DMS53 (cell line): Measurements from ENCODE around the gene SLC6A8.
A peak's percentile ranks its signal among the peaks of the same experiment; 100 is the strongest.

Experiments
- DNase-seq: peaks from one replicate; lab custom pipeline; 2025; lab: John Stamatoyannopoulos, UW

SLC6A8 gene

DNA sequence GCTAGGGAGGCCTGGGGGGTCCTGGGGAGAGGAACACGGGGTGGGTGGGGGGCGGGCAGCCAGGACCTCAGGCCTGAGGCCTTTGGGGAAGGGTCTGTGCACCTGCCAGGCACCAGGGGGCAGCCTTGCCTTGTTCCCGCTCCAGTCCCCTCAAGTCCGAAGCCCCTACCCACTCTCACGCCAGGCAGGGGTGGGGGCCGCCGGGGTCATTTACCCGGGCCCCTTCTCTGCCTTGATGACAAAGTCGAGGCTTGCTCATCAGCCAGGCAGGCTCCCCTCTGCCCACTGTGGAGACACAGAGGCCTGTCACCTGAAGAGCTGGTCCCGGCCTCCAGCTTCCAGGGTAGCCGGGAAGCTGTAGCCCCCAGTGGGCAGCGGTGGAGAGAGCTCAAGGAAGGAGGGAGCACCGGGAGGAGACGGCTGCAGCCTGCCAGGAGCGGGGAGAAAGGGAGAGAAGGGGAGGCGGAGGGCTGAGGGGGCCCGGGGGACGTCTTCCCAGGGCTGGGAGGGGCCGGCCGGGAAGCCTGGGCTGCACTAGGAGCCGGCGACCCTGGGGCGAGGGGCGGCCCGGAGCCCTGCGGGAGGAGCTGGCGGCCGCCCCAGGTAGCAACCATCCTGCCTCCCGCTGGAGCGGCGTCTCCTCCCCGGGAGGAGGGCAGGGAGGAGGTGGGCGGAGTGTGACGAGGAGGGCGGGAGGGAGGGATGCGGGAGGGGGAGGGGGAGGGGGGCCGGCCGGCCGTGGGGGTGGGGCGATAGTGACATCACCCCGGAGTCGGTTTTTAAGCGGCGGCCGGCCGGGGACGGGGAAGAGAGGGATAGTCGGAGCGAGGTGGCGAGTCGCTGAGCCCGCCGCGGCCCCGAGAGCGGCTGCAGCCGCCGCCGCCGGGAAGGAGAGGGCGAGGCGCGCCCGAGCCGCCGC lies at the start of gene SLC6A8:
TSS of gene SLC6A8 (plus strand) at position 806 of the 919 bp plus-strand sequence. CDS start 649 bp downstream, outside the sequence.
- DNase-seq: peak; percentile 87

DNA sequence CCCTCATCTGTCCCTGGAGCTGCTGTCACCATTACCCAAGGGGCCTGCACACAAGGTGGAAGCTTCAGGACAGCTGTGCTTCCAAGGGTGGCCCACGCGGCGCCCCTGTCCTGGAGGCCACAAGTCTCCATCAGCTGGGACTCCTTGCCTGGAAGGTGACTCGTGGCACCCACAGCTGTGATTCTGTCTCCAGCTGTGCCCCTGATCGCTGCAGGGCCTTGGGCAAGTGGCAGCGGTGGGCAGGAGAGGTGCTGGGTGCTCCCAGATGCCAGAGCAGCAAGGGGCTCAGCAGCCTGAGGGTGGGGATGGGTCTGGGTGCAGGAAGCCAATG lies 49.7 kb upstream of the SLC6A8 start:
- DNase-seq: no peak

DNA sequence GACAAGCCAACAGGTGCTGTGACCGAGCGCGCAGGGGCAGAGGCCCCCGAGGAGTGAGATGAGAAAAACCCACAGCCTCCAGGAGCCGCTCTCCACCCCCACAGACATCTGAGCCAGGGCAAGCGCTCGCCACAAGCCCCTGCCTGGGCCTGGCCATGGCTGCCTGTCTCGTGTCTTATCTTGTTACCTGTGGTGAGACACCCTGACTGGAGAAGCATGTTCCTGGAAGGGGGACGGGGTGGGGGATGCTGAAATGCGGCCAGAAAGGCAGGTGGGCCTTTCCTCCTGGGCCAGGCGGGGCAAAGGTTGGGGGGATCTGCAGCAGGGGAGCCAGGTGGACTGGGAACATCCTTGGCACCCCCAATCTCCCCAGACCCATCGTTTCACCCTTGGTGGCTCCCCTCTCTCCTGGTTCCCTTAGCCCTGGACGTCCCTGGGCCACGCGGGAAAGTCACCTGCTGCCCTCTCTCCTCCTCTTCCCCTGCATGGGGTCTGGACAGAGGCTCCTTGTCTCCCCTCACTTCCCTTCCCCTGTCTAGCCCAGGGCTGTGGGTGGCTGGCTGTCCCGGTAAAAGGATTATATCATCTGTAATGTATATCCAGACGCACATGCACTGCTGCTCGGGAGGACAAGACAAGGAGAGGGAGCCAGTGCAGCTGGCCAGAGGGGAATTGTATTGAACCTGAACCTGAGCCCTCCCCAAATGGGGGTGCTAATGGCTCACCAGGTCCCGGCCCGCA lies 49.1 kb upstream of the SLC6A8 start:
- no peak for DNase-seq

DNA sequence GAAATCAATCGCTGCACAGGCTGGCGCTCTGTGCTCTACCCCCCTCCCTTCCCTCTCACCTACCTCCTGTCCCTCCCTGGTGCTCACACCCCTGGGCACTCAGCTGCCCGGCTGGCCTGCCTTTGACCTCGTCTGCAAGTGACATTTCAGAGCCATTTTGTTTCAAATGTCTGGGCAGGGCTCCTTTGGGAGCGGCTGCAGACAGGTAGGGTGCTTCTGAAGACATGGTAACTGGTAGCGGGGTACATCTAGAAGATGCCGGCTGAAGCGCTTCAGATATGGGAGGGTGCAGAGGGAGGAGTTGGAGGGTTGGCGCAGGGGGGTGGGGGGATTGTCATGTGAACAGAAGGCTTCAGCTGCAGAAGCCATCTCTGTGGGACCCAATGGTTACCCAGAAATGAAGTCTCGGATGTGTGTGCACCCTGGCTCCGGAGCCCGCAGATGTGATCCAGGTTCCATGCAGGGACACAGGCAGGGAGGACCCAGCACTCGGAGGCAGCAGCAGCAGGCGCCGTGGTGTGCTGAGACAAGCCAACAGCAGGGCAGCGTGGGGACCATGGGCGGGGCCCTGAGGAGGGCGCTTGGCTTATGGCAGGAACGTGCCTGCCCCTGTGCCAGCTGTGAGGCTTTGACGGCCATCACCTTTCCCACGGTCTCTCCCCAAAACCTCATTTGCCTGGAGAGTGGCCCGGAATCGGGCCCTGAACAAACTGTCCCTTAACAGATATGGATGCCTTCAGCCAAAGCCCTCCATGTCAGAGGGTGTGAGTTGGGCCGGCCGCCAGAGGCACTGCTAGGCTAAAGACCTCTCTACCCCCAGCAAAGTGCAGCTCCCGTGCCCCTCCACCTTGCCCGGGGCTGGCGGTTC lies 48.3 kb upstream of the SLC6A8 start:
- DNase-seq: no peak

DNA sequence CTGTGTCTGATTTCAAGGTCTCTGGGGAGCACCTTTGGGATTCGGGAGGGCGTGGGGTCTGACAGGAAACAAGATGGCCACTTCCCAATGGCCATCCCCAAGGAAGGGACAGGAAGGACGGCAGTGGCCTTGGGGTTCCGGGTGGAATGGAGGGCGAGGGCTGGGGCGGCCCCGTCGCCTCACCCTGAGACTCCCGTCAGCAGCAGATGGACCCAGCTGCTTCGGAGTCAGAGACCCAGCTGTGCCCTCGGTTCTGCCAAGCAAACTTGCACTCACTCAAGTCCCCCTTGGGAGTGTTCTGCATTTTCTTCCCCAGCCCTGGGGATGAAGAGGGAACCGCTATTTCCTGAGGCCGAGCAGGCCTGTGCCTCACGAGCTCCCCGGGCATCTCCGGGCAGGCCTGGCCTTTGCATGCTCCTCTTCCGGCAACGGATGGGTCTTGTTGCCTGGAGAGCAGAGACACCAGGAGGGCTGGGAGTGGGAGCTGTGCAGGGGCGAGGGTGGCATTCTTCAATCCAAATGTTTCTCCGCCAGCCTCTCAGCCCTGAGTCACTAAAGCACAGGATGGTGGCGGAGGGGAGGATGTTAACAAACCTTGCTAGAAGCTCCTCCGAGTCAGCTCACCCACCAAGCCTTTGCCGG lies 47.6 kb upstream of the SLC6A8 start:
- no peak for DNase-seq

DNA sequence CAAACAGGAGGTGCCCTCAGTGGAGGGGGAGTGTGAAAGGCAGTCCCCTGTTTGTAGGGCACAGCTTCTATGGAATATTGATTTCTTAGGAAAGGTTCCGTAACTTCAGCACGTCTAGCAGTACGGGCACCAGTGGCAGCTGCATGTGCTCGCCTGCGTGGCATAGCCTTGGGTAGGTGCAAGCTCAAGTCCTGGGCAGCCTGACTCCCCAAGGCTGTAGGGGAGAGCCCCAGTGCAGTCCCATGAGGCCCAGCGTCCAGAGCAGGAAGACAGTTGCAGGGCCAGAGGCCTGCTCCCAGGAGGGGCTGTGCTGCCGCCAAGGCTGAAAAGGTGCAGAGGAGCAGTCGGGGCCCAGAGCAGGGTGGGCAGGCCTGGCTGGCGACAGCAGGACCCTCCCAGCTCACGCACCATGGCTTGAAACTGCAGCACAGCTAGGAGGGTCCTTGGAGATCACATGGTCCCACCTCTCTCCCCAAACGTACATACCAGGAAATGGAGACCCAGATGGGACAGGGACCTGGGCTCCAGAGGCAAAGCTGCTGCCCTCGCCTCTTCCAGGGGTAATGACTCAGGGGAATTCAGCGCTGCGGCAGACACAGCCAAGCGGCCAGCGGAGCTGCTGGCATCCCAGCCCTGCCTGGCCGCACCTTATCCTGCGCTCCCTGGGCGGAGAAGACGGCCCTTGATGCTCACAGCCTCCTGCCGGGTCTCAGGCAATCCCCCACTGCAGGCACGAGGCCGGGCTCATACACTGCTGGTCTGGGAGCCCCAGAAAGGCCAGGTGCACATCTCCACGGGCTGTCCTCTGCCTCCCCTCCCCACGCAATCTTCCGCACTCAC lies 46.8 kb upstream of the SLC6A8 start:
- DNase-seq: peak; percentile 24

DNA sequence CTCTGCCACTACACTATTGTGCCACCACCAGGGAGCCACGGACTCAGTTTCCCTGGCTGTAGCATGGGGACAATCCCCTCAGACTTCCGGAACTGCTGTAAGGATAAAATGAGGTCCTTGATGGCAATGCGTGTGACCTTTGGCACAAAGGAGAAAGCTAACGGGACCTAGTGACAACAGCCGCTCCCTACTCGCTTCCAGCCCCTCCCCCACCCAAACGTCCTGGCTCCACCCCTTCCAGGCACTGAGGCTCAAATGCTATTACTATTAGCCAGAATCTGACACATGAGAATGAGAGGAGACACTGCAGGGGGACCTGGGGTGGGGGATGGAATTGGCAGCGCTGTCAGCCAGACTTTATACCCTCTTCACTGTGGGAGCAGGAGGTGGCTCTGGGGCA lies 46.1 kb upstream of the SLC6A8 start:
- DNase-seq: no peak

DNA sequence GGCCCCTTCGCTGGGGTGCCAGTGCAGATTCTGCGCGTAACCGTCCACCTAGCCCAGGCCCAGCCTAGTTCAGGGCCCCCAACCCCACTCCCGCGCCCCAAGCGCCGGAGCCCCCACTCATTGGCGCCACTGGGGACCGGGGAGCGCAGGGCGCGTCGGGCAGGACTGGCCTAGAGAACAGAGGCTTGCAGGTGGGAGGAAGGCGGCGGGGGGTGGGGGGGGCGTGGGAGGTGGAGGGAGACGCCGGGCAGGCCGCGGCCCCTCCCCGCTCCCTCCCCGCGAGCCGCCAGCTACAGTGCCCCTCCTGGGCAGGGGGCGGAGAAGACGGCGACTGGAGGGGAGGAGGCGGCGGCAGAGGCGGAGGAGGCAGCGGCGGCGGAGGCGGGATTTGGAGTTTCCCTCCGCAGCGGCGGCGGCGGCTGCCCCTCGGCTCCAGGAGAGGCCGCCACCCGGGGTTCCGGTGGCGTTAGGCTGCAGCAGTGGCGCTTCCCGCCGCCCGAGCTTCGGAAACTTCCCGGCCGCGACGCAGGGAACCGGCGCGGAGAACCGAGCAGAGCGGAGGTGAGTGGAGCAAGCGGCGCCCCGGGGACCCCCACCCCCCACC lies 45.6 kb upstream of the SLC6A8 start:
- DNase-seq: peak; percentile 33

DNA sequence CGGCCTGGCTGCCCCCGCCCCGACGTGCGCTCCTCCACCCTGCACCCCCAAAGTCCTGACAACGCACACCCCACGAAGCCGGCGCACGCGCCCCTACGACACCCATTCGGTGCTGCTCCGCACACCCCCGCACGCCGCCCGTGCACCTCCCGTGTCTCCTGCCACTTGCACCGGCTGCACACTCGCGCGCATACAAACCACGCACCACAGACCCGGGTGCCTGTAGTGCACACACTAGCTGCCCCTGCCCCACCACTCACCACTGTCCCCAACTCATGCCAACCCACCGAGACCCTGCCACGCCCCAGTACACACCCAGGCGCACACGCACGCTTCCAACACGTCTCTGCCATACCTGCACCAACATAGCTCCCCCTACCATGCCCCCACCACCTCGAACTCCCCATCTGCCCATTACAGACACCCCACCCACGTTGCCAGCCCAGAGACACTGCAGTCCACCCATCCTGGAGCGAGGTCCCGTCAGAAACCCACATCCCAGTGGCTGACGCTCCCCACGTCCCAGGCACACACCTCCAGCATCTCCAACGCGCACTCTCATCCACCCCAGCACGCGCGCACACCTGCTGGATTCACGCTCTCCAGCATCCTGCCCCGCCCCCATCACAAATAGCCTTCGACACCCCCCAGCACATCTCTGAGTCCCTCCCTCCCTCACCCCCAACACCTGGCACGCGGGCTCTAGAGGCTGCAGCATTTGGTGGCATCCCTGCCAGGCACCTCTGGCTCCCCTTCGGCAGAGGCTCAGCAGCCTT lies 44.9 kb upstream of the SLC6A8 start:
- DNase-seq: peak; percentile 28

DNA sequence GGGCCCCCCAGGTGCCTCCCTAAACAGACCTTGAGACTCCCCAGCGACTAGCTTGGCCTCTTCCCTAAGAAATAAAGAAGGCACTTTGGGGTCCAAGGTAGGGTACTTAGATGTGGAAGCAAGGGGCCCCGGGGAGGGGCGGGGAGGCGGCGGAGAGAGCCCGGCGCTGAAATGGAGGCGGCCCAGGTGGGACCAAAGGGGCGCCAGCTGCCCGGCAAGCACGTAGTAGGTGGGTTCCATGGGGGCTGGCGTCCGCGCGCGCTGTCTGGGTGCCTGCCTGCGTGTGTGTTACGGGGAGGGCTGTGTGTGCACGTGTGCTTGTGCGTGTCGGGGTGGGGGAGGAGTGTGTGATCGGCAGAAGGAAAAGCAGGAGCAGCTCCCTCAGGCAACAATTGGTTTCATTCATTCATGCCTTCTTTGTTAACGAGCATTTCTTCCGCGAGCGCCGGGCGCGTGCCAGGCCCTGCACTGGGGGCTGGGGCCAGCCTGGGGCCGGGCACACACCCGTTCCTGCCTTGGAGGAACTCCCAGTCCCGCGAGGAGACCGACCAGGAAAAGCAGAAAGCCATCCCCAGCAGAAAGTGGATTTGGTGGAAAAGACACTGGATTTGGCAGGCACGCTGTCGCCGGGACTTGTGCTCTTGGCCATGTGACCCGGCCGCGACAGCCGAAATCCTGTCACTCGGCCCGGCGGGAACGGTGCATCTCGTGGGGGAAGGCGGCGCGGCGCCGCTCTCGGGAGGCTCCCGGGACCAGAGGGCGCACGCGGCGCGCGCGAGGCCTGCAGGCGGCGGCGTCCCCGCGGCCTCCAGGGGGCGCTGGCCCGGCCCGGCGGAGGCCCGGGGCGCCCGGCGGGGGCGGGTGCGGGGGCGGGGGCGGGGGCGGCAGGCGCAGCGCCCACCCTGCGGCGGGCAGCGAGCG lies 44.0 kb upstream of the SLC6A8 start:
- peak; percentile 50 for DNase-seq

DNA sequence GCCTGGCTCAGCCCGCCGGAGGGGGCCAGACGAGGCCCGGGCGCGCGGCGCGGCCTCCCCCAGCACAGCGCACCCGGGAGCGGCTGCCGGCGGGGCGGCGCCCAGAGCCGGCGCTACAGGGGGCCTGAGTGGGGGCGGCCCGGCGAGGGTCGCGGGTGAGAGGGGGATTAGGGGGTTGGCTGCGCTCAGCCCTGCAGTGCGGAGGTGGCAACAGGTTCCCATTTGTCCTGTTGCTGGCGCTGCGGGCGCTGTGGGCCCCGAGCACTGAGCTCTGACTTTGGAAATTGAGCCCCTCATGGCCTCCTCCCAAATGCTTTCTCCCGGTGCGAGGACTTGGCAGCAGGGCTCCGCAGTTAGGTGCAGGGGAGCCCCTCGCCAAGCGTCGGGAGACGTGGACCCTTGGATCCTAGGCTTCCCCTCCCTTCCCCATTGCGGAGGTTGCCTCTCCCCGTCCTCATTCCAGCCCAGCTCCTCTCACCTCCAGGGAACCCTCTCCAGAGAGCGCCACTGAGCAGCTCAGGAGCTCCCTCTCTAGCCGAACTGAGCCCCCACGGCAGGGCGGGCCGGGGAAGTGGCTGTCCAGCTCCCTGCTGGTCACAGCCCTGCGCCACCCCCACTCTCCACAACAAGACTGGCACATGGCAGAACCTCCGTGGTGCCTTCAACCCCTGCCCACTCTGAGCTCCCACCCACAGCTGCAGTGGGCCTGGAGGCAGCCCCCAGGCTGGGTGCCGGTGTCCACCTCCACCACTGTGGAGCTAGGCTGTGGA lies 43.2 kb upstream of the SLC6A8 start:
- peak; percentile 12 for DNase-seq

DNA sequence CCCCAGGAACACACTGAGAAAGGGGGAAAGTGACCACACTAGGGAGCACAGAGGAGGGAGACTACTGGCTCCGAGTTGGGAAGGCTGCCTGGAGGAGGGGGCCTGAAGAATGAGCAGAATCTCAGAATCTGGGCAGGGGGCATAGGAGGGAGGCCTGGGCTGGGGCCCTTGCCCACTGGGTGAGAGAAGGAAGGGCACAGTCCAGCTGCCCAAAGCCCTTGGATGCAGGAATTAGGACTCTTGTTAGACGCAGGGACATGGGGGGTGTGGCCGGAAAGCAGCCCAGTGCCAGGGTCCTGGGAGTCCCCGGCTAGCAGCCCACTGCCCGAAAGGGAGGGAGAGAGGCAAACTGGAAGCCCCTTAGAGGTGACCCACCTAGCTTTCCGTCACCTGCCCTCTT lies 42.6 kb upstream of the SLC6A8 start:
- no peak for DNase-seq

DNA sequence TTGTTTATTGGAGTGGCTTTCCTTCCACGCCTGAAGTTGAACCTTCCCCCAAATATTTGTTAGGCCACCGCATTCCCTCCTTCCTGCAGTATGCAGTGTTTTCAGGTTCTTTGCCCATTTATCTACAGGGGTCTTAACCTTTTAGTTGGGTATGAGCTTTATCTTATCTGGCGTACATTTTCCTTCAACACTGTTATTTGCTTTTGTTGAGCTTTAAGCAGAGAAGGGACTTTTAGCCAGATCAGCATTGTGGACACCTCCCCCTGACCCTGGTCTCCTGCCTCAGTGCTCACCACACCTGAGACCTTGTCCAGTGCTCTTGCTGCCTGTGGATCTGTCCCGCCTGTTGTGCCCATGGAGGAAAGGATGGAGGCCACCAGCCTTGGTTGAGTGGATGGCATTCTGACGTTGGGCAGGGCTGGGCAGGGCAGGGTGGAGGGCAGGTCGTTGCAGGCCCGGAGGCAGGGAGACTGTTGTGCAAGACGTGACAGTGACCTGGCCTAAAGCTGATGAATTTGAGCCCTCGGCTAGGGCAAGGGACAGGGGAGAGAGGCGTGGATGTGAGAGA lies 41.7 kb upstream of the SLC6A8 start:
- DNase-seq: no peak

DNA sequence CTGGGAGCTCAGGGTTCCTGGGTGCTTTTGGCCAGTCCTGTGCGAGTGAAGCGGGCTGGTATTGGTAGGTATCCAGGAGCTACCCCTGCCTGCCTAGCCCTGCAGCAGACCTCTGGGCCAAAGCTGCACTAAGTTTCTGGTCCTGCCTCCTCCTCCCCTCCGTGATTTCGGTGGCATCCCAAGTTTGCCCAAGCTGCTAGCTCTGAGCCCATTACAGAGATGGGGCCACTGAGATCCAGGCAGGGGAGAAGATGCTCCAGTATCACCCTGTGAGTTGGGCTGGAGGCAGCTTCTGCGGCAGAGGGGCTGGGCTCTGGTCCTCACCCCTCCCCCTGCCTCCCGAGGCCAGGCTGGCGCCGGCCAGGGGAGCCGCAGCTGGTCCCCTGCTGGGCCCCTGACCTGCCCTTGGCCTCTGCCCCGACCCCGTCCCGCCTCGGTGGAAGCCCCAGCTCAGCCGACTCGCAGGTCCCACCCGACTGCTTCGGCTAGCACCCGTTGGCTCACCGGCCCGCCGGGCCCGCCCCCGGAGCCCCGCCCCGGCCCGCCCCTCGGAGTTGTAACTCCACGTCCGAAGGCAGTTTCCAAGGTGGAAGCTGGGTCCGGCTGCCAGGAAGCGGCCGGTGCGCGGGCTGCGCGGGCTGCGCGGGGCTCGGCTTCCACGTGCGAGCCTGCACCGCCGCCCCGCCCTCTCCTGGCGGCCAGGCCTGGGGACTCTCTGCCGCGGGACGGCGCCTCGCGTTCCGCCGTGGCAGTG lies 40.9 kb upstream of the SLC6A8 start, which contains the start of gene DUSP9:
TSS of gene DUSP9 (plus strand) at position 584 of the 754 bp plus-strand sequence. CDS start 751 bp downstream, outside the sequence.
- peak; percentile 60 for DNase-seq

DNA sequence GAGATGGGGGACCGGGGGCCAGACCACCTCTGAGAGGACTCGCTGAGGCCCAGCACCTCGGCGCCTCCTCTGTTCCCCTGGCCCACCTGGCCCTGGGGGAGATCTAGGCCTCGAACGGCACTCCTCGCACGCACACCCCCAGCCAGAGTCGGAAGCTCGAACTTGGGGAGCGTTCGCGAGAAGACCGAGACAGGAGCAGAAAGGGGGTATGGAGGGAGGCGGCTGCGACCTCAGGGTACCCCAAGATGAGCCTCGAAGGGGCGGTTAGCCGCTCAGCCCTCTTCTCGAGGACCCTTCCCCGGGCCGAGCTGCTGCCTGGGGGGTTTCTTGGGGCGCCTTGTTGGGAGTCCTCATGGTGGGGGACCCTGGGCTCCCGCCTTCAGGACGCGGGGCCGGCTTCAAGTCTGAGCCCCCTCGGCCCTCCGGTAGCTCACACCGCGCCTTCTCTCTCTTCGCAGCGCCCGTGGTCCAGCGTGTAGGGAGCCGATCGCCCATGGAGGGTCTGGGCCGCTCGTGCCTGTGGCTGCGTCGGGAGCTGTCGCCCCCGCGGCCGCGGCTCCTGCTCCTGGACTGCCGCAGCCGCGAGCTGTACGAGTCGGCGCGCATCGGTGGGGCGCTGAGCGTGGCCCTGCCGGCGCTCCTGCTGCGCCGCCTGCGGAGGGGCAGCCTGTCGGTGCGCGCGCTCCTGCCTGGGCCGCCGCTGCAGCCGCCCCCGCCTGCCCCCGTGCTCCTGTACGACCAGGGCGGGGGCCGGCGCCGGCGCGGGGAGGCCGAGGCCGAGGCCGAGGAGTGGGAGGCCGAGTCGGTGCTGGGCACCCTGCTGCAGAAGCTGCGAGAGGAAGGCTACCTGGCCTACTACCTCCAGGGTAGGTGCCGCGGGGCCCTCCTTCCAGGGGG lies 40.0 kb upstream of the SLC6A8 start:
- DNase-seq: no peak
